GM15510 (cell line): ENCODE data around the gene HABP4.

Experiments used
- POLR2A ChIP-seq: IDR thresholded peaks from 3 replicates; pipeline ENCODE4 v1.6.1; 2011; ENCODE audit warnings: borderline replicate concordance; ENCODE audit not compliant: insufficient read length; ENCODE audit errors: extremely low read depth

Gene HABP4

GRCh38 chr9:96449845-96450612 is at the start of gene HABP4:
HABP4 (plus strand) TSS chr9:96450169; CDS start chr9:96450280, 111 bp downstream.
- peak; percentile 82 for TF ChIP-seq POLR2A

GRCh38 chr9:96408409-96409280 is 41.3 kb upstream of the HABP4 start:
- no peak for TF ChIP-seq POLR2A

- no peak for TF ChIP-seq POLR2A
Observed at GRCh38 chr9:96411129-96411838, 38.7 kb upstream of the HABP4 start.

GRCh38 chr9:96412174-96412913 is 37.6 kb upstream of the HABP4 start:
- TF ChIP-seq POLR2A = no peak

- no peak for TF ChIP-seq POLR2A
Observed at GRCh38 chr9:96413302-96414221, 36.4 kb upstream of the HABP4 start.

- peak; percentile 55 for TF ChIP-seq POLR2A
Observed at GRCh38 chr9:96417051-96417586, 32.9 kb upstream of the HABP4 start.

GRCh38 chr9:96417661-96418082 is 32.3 kb upstream of the HABP4 start:
- no peak for TF ChIP-seq POLR2A

GRCh38 chr9:96418083-96418919 is 31.7 kb upstream of the HABP4 start, which contains the start of gene ZNF367:
ZNF367 (minus strand) TSS chr9:96418370; CDS start chr9:96418032, 338 bp downstream.
- peak; percentile 66 for TF ChIP-seq POLR2A

- peak; percentile 60 for TF ChIP-seq POLR2A
Observed at GRCh38 chr9:96418920-96419690, 30.9 kb upstream of the HABP4 start.

GRCh38 chr9:96419691-96419969 is 30.3 kb upstream of the HABP4 start:
- no peak for TF ChIP-seq POLR2A

GRCh38 chr9:96420468-96421219 is 29.3 kb upstream of the HABP4 start:
- TF ChIP-seq POLR2A = no peak
